HG02588 (cell line): Measurements from ENCODE around the gene BBC3.
"Not testable (repeated sequence)": the region's sequence is repeated elsewhere in the genome, so short reads cannot be mapped to it uniquely, and the experiment has no call there.

Experiments
- ATAC-seq: cut with Tn5 transposase; IDR thresholded peaks from one replicate; pipeline ENCODE4 v1.9.1; 2021; ENCODE audit warnings: mild to moderate bottlenecking, moderate library complexity; ENCODE audit not compliant: unreplicated experiment

BBC3 gene

GRCh38 chr19:47230921-47231214 lies at the start of gene BBC3:
Gene BBC3, minus strand, starts transcription at chr19:47231199. Its CDS starts 2,768 bp downstream, at chr19:47228431.
- ATAC-seq, result no peak

- no peak for ATAC-seq
These were observed 49.3 kb upstream of the BBC3 start for GRCh38 chr19:47280183-47280797.

GRCh38 chr19:47276513-47276912 lies 45.5 kb upstream of the BBC3 start:
- not testable (repeated sequence) for ATAC-seq

GRCh38 chr19:47275791-47276461 lies 44.9 kb upstream of the BBC3 start:
- no peak for ATAC-seq

- ATAC-seq, result no peak
These were observed 44.1 kb upstream of the BBC3 start for GRCh38 chr19:47274891-47275761.

- ATAC-seq, result peak; percentile 42
These were observed 43.3 kb upstream of the BBC3 start, which contains the start of gene INAFM1 for GRCh38 chr19:47274071-47274890. Gene INAFM1, plus strand, starts transcription at chr19:47274885. Its CDS starts 35 bp downstream, at chr19:47274920.

- peak; percentile 59 for ATAC-seq
These were observed 42.5 kb upstream of the BBC3 start for GRCh38 chr19:47273313-47274070.

GRCh38 chr19:47272448-47273312 lies 41.7 kb upstream of the BBC3 start:
- ATAC-seq, result no peak

GRCh38 chr19:47271949-47272348 lies 41.0 kb upstream of the BBC3 start:
- no peak for ATAC-seq

GRCh38 chr19:47270408-47270807 lies 39.4 kb upstream of the BBC3 start:
- no peak for ATAC-seq

- ATAC-seq, result no peak
These were observed 38.6 kb upstream of the BBC3 start for GRCh38 chr19:47269596-47269995.

- ATAC-seq, result no peak
These were observed 37.0 kb upstream of the BBC3 start for GRCh38 chr19:47268028-47268427.

- ATAC-seq, result no peak
These were observed 36.4 kb upstream of the BBC3 start for GRCh38 chr19:47267350-47267759.

GRCh38 chr19:47266401-47266941 lies 35.5 kb upstream of the BBC3 start:
- no peak for ATAC-seq

GRCh38 chr19:47264629-47265028 lies 33.6 kb upstream of the BBC3 start:
- no peak for ATAC-seq

GRCh38 chr19:47261946-47262793 lies 31.2 kb upstream of the BBC3 start:
- ATAC-seq, result not testable (repeated sequence)

- no peak for ATAC-seq
These were observed 29.5 kb upstream of the BBC3 start for GRCh38 chr19:47260476-47260875.
